ENCODE measurements around the gene XIRP1. TPM values are rescaled to one million over a fixed set of nuclear protein-coding genes. Genes with fewer than 3 reads are reported as not detected.

XIRP1 gene
- total and polyA plus RNA-seq, 4 donors: 0.13 to 0.75 (median 0.19) TPM; not detected in 1

- intact Hi-C loops (cut with DNase I): loop anchor here (5.0 to 10.0 kb wide), 3 partner anchors 50 to 200 kb away; partner anchors contain the start of genes GORASP1 (in 1 of the 2), SLC25A38 (in 1 of the 2) and TTC21A (in 1 of the 2)
- 90 to 92% methylated on average over 12 of the region's 12 CpGs for WGBS, 2 donors
- ATAC-seq (ENCODE audit: low FRiP score) (no peak), DNase-seq (no peak)
- Histone ChIP-seq H3K27ac (ENCODE audit: low read depth in 1 of 2, low read length in 2 of 2) (no peak overlapping the region), H3K4me3 (ENCODE audit: low read length in 2 of 2) (no peak overlapping the region), H3K27me3 (ENCODE audit: control insufficient read depth in 1 of 2, insufficient read depth in 2 of 2, low read length in 1 of 2) (no peaks in the 10 kb centered on the region), H3K4me1 (ENCODE audit: control insufficient read depth in 1 of 2, insufficient read depth in 2 of 2, low read length in 2 of 2) (no peaks in the 10 kb centered on the region), H3K36me3 (ENCODE audit: control insufficient read depth in 1 of 2, insufficient read depth in 2 of 2, low read length in 1 of 2) (no peaks in the 10 kb centered on the region), H3K9me3 (ENCODE audit: control insufficient read depth, low read length) (no peaks in the 10 kb centered on the region)
These were observed 8.1 kb downstream of the XIRP1 start for GRCh38 chr3:39184081-39184967.

- Histone ChIP-seq H3K9me3 (ENCODE audit: control insufficient read depth, low read length) (no peaks in the 10 kb centered on the region), H3K4me3 (ENCODE audit: low read length in 2 of 2) (no peak overlapping the region), H3K27ac (ENCODE audit: low read depth in 1 of 2, low read length in 2 of 2) (peak overlapping the region in 1 of 2 donors; percentile 4), H3K36me3 (ENCODE audit: control insufficient read depth in 1 of 2, insufficient read depth in 2 of 2, low read length in 1 of 2) (no peaks in the 10 kb centered on the region), H3K27me3 (ENCODE audit: control insufficient read depth in 1 of 2, insufficient read depth in 2 of 2, low read length in 1 of 2) (no peaks in the 10 kb centered on the region), H3K4me1 (ENCODE audit: control insufficient read depth in 1 of 2, insufficient read depth in 2 of 2, low read length in 2 of 2) (peaks cover 0 to 6% of the 10 kb centered on the region in 2 donors)
- DNase-seq (no peak), ATAC-seq (ENCODE audit: low FRiP score) (no peak)
- WGBS, 2 donors: 82 to 85% methylated on average over 12 of the region's 12 CpGs
- intact Hi-C loops (cut with DNase I): loop anchor here (5.0 to 10.0 kb wide), 3 partner anchors 49 to 201 kb away; partner anchors contain the start of genes GORASP1 (in 1 of the 2), SLC25A38 (in 1 of the 2) and TTC21A (in 1 of the 2)
These were observed 8.9 kb downstream of the XIRP1 start for GRCh38 chr3:39183211-39184080.

- Histone ChIP-seq H3K4me3 (ENCODE audit: low read length in 2 of 2) (no peak overlapping the region), H3K4me1 (ENCODE audit: control insufficient read depth in 1 of 2, insufficient read depth in 2 of 2, low read length in 2 of 2) (peaks cover 0 to 7% of the 10 kb centered on the region in 2 donors), H3K9me3 (ENCODE audit: control insufficient read depth, low read length) (no peaks in the 10 kb centered on the region), H3K27ac (ENCODE audit: low read depth in 1 of 2, low read length in 2 of 2) (peak overlapping the region in 1 of 2 donors; percentile 54), H3K27me3 (ENCODE audit: control insufficient read depth in 1 of 2, insufficient read depth in 2 of 2, low read length in 1 of 2) (no peaks in the 10 kb centered on the region), H3K36me3 (ENCODE audit: control insufficient read depth in 1 of 2, insufficient read depth in 2 of 2, low read length in 1 of 2) (no peaks in the 10 kb centered on the region)
- WGBS, 2 donors: 84 to 88% methylated on average over 7 of the region's 7 CpGs
- ATAC-seq (ENCODE audit: low FRiP score) (no peak), DNase-seq (no peak)
- intact Hi-C loops (cut with DNase I): loop anchor here (5.0 to 10.0 kb wide), 3 partner anchors 47 to 203 kb away; partner anchors contain the start of genes GORASP1 (in 1 of the 2), SLC25A38 (in 1 of the 2) and TTC21A (in 1 of the 2)
These were observed 10.7 kb downstream of the XIRP1 start for GRCh38 chr3:39181408-39182335.

- Histone ChIP-seq H3K4me3 (ENCODE audit: low read length in 2 of 2) (no peak overlapping the region), H3K4me1 (ENCODE audit: control insufficient read depth in 1 of 2, insufficient read depth in 2 of 2, low read length in 2 of 2) (peaks cover 0 to 7% of the 10 kb centered on the region in 2 donors), H3K36me3 (ENCODE audit: control insufficient read depth in 1 of 2, insufficient read depth in 2 of 2, low read length in 1 of 2) (no peaks in the 10 kb centered on the region), H3K27me3 (ENCODE audit: control insufficient read depth in 1 of 2, insufficient read depth in 2 of 2, low read length in 1 of 2) (no peaks in the 10 kb centered on the region), H3K9me3 (ENCODE audit: control insufficient read depth, low read length) (no peaks in the 10 kb centered on the region), H3K27ac (ENCODE audit: low read depth in 1 of 2, low read length in 2 of 2) (peak overlapping the region in 1 of 2 donors; percentile 78)
- DNase-seq: peak; percentile 94 to 97
- peak; percentile 91 for ATAC-seq (ENCODE audit: low FRiP score)
- intact Hi-C loops (cut with DNase I): loop anchor here (5.0 to 10.0 kb wide), 3 partner anchors 46 to 204 kb away; partner anchors contain the start of genes GORASP1 (in 1 of the 2), SLC25A38 (in 1 of the 2) and TTC21A (in 1 of the 2)
- 3 to 8% methylated on average over 18 to 64 of the region's 64 CpGs for WGBS, 2 donors
These were observed 11.6 kb downstream of the XIRP1 start for GRCh38 chr3:39180546-39181346.

- DNase-seq (no peak), ATAC-seq (ENCODE audit: low FRiP score) (no peak)
- no peaks in the 10 kb centered on the region for H3K27me3 ChIP-seq (ENCODE audit: control insufficient read depth in 1 of 2, insufficient read depth in 2 of 2, low read length in 1 of 2)
- intact Hi-C loops (cut with DNase I): loop anchor here (5.0 to 10.0 kb wide), 3 partner anchors 45 to 205 kb away; partner anchors contain the start of genes GORASP1 (in 1 of the 2), SLC25A38 (in 1 of the 2) and TTC21A (in 1 of the 2)
- peaks cover 0 to 7% of the 10 kb centered on the region in 2 donors for H3K4me1 ChIP-seq (ENCODE audit: control insufficient read depth in 1 of 2, insufficient read depth in 2 of 2, low read length in 2 of 2)
- H3K27ac ChIP-seq (ENCODE audit: low read depth in 1 of 2, low read length in 2 of 2): peak overlapping the region; percentile 4 to 78
- H3K36me3 ChIP-seq (ENCODE audit: control insufficient read depth in 1 of 2, insufficient read depth in 2 of 2, low read length in 1 of 2): no peaks in the 10 kb centered on the region
- no peak overlapping the region for H3K4me3 ChIP-seq (ENCODE audit: low read length in 2 of 2)
- no peaks in the 10 kb centered on the region for H3K9me3 ChIP-seq (ENCODE audit: control insufficient read depth, low read length)
- WGBS, 2 donors: 49 to 58% methylated on average over 3 of the region's 3 CpGs
These were observed 12.2 kb downstream of the XIRP1 start for GRCh38 chr3:39180183-39180545.

GRCh38 chr3:39178553-39178952, 13.8 kb downstream of the XIRP1 start:
- intact Hi-C loops (cut with DNase I): loop anchor here in 1 of 2 donors (1.0 kb wide), 1 partner anchor 27 kb away; no protein-coding TSS in a partner anchor
- 45% methylated on average over 4 of the region's 4 CpGs for WGBS, 2 donors
- DNase-seq (no peak), ATAC-seq (ENCODE audit: low FRiP score) (no peak)
- H3K27me3 ChIP-seq (ENCODE audit: control insufficient read depth in 1 of 2, insufficient read depth in 2 of 2, low read length in 1 of 2): no peaks in the 10 kb centered on the region
- no peaks in the 10 kb centered on the region for H3K9me3 ChIP-seq (ENCODE audit: control insufficient read depth, low read length)
- H3K27ac ChIP-seq (ENCODE audit: low read depth in 1 of 2, low read length in 2 of 2): peak overlapping the region; percentile 73 to 92
- peaks cover 0 to 7% of the 10 kb centered on the region in 2 donors for H3K4me1 ChIP-seq (ENCODE audit: control insufficient read depth in 1 of 2, insufficient read depth in 2 of 2, low read length in 2 of 2)
- H3K4me3 ChIP-seq (ENCODE audit: low read length in 2 of 2): no peak overlapping the region
- H3K36me3 ChIP-seq (ENCODE audit: control insufficient read depth in 1 of 2, insufficient read depth in 2 of 2, low read length in 1 of 2): no peaks in the 10 kb centered on the region

GRCh38 chr3:39177708-39178332, 14.6 kb downstream of the XIRP1 start:
- DNase-seq (peak; percentile 93 to 97), ATAC-seq (ENCODE audit: low FRiP score) (peak; percentile 89)
- Histone ChIP-seq H3K4me1 (ENCODE audit: control insufficient read depth in 1 of 2, insufficient read depth in 2 of 2, low read length in 2 of 2) (peaks cover 0 to 7% of the 10 kb centered on the region in 2 donors), H3K9me3 (ENCODE audit: control insufficient read depth, low read length) (no peaks in the 10 kb centered on the region), H3K27ac (ENCODE audit: low read depth in 1 of 2, low read length in 2 of 2) (peak overlapping the region; percentile 92 to 94), H3K27me3 (ENCODE audit: control insufficient read depth in 1 of 2, insufficient read depth in 2 of 2, low read length in 1 of 2) (no peaks in the 10 kb centered on the region), H3K36me3 (ENCODE audit: control insufficient read depth in 1 of 2, insufficient read depth in 2 of 2, low read length in 1 of 2) (no peaks in the 10 kb centered on the region), H3K4me3 (ENCODE audit: low read length in 2 of 2) (peak overlapping the region in 1 of 2 donors; percentile 63)
- WGBS, 2 donors: 0% methylated on average over 21 to 32 of the region's 32 CpGs
- intact Hi-C loops (cut with DNase I): loop anchor here in 1 of 2 donors (1.0 kb wide), 1 partner anchor 27 kb away; no protein-coding TSS in a partner anchor
